Fibroblast of skin of left biceps (primary cell): ENCODE results near the gene LDHD.

Source experiments
- DNase-seq, 2 experiments: peaks; one replicate each; pipeline ENCODE4 v3.0.0-alpha.2; 2013; ENCODE audit warnings: low read depth in 2 of 2

LDHD gene

GRCh38 chr16:75063549-75064088 is 53.0 kb downstream of the LDHD start:
- no peak for DNase-seq

GRCh38 chr16:75062976-75063346 is 53.6 kb downstream of the LDHD start:
- DNase-seq = no peak

GRCh38 chr16:75062135-75062975 is 54.2 kb downstream of the LDHD start:
- no peak for DNase-seq
